Measurements from ENCODE around the gene WDR20.

GRCh38 chr14:102181187-102181586 is 41.5 kb downstream of the WDR20 start:
- TF ChIP-seq CTCF (IDR thresholded peaks at IDR 0.05; ENCODE audit: low read depth, low read length, poor library complexity, severe bottlenecking), result no peak
- no peak for TF ChIP-seq EZH2phosphoT487 (IDR thresholded peaks at IDR 0.05; ENCODE audit: borderline replicate concordance, low read length)
